GM21381 (cell line): ENCODE measurements around the gene SNRPD3.
"Not testable (repeated sequence)": the region's sequence is repeated elsewhere in the genome, so short reads cannot be mapped to it uniquely, and the experiment has no call there.

Experiments
- ATAC-seq: cut with Tn5 transposase; IDR thresholded peaks from one replicate; pipeline ENCODE4 v1.9.1; 2021; ENCODE audit warnings: mild to moderate bottlenecking, moderate library complexity; ENCODE audit not compliant: unreplicated experiment

SNRPD3 gene

GRCh38 chr22:24590596-24591173, 34.9 kb downstream of the SNRPD3 start:
- ATAC-seq, result no peak

DNA sequence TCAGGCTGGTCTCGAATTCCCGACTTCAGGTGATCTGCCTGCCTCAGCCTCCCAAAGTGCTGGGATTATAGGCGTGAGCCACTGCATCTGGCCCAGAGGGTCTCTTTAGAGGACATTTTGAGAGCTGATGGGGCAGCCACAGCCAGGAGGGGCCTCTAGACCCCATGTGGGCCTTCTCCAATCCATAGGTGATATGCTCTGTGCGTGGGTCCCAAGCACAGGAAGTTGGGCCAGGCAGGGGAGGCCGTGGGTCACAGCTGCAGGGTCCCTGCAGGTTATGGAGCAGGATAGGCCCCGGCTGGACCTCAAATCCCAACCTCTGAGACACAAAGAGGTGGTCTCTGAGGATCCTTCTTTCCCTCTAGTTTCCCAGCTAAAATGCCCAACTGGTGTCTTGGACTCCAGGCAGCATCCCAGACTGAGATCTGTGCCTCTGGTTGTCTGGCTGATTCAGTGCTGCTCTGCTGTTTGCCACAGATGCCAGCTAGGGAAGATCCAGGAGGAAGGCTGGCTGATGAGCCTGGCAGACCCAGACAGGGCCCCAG, 35.6 kb downstream of the SNRPD3 start:
- no peak for ATAC-seq

DNA sequence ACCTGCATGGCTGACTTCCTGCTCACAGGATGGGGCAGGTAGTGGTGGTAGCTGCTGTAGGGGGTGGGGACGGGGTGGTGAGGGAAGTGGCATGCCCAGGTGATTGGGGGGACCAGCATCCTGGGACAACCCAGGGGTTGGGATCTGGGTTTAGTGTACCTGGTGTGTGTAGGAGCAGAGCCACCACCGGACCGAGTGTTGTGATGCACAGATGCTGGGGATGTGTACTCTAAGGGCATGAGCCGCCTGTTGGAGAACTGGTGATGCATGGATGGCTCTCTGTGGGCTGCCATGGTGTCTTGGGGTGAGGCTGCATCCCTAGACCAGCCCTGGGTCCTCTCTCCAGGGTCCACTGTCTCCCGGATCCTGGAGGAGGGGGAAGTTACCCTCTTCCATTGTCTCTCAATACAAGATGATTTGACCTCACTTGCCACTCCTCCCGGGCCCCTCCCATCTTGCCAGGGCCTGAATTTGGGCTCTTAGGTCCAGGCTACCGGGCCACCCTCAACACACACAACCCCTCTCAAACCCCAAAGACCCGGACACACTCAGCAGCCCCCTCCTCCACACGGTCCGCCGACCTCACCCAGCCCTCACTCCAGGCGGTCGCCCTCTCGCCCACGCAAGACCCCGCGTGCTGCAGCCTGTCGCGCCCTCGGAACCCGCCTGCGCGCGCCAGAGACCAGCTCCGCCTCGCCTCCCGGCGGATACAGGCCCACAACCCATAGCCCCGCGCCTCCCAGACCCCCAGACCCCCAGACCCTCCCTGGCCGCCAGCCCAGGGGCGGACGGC, 36.5 kb downstream of the SNRPD3 start:
- ATAC-seq, result no peak

- no peak for ATAC-seq
Measured at GRCh38 chr22:24592851-24593558, 37.2 kb downstream of the SNRPD3 start, which contains the start of gene LRRC75B. LRRC75B (minus strand) TSS chr22:24593073; CDS start chr22:24593039, 34 bp downstream.

GRCh38 chr22:24593559-24593835, 37.7 kb downstream of the SNRPD3 start:
- ATAC-seq, result not testable (repeated sequence)

GRCh38 chr22:24593836-24594568, 38.2 kb downstream of the SNRPD3 start:
- ATAC-seq, result no peak

GRCh38 chr22:24594569-24595120, 38.8 kb downstream of the SNRPD3 start:
- ATAC-seq, result no peak

DNA sequence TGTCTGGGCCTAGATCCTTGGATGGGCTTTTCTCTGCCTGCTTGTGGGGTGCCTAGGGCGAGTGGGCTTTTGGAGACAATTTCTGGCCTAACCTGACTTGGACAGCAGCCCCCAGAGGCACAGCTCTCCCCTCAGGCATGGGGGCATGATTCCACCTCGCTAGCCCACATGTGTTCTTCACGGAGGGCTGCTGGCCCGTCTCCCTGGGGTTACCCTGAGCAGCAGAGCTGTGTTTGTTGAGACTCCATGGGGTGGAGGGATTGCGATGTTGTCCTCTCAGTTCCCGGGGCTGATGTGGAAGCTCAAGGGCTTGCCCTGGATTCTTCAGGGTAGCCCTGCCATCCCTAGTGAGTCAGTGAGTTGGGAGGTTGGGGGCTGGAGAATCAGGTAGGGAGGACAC, 39.4 kb downstream of the SNRPD3 start:
- no peak for ATAC-seq

DNA sequence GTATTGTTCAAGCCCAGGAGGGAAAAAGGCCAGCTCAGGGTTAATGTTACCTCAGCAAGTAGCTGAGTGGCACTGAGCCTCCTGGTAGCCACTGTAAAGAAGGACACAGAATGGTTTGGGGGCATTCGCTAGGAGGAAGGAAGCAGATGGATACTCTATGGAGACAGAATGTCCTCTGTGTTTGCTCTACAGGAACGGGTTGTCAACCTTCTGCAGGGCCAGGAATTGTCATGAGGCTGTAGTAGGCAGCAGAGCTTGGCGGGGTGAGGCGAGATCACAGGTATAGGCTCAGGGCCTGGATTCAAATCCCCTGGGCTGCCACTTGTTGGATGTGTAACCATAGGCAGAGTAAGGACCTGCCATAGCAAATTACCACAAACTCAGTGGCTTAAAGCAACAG, 40.1 kb downstream of the SNRPD3 start:
- no peak for ATAC-seq

DNA sequence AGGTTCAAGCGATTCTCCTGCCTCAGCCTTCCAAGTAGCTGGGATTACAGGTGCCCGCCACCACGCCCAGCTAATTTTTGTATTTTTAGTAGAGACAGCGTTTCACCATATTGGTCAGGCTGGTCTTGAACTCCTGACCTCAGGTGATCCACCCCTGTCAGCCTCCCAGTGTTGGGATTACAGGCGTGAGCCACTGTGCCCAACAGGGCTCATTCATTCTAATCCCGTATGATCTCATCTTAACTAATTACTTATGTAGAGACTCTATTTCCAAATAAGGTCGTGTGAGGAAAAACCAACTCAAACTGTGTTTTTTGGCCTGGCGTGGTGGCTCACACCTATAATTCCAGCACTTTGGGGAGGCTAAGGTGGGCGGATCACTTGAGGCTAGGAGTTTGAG, 41.3 kb downstream of the SNRPD3 start:
- not testable (repeated sequence) for ATAC-seq

- no peak for ATAC-seq
Measured at GRCh38 chr22:24599514-24599913, 43.7 kb downstream of the SNRPD3 start.

DNA sequence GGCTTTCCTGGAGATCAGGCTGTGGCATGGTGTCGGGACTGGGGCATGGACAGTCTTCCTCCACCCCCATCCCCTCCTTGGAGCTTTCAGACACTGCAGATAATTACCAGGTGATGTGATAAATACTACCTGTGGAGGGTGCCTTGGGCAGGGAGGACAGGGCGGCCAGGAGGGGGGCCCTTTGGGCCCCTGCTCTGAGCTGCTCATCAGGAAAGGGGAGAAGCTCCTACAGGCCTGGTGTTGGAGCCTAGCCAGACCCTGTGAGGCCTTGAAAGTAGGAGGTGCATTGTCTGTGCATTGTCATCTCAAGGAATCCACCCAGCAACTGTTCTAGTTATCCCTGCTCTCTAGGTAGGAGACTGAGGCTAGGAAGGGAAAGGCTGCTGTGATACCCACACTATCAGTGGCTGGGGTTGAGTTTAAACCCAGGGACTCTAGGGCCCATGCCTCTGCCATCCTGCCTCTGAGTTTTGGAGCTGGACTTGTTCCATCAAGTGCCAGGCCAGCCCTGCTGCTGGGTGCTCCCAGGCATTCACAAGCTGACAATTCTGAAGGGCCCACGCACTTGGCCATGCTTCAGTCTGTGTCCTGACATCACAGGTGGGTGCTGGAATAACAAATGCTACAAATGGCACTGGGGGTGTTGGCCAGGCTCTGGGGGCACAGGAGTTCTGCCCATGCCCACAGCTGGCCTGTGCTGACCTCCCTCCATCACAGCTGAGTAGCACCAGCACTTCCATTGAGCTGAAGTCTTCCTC, 44.3 kb downstream of the SNRPD3 start:
- not testable (repeated sequence) for ATAC-seq

- ATAC-seq, result no peak
Measured at GRCh38 chr22:24601217-24602104, 45.7 kb downstream of the SNRPD3 start.

- ATAC-seq, result not testable (repeated sequence)
Measured at GRCh38 chr22:24602105-24602749, 46.4 kb downstream of the SNRPD3 start.

DNA sequence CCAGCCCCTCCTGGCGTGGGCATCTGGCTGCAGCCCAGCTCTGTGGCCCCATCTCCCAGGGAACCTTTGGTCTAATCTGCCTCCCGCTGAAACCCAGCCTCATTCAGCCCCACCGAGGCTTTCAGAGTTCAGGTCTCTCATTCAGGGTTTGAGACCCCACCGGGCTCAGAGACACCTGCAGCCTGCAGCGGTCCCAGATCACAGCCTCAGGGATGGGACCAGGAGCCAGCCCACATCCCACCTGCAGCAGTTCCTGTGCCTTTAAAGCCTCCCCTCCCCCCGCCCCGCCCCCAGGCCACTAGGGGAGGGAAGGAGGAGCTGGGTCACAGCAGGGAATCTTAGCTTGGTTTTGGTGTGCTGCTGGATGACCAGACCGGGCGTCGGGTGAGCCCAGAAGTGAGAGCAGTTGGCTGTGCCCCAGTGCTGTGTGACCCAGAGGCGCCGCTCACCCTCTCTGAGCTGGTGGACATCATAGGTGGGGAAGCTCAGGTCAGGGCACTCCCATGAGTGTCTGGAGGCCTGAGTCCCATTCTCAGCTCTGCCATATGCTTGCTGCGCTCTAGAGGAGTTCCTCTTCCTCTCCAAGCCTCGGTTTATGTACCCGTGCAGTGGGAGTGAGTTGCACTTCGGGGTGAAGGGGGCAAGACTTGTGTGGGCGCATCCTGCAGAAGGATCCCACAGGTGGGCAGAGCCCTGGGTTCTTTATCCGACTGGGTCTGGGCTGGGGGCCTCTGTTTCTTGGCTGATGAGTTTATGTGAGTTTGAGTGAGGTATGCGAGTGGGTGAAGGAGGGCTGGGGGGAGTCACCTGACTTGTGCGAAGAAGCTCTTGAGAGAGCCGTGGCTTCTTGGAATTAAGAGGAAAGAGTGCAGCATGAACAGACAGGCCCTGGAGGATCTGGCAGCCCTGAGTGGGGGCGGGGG, 47.3 kb downstream of the SNRPD3 start, which contains the start of gene GGT1:
Gene GGT1 (plus strand): TSS at position 347 of the 923 bp plus-strand sequence. CDS start 7,889 bp downstream, outside the sequence.
- not testable (repeated sequence) for ATAC-seq

DNA sequence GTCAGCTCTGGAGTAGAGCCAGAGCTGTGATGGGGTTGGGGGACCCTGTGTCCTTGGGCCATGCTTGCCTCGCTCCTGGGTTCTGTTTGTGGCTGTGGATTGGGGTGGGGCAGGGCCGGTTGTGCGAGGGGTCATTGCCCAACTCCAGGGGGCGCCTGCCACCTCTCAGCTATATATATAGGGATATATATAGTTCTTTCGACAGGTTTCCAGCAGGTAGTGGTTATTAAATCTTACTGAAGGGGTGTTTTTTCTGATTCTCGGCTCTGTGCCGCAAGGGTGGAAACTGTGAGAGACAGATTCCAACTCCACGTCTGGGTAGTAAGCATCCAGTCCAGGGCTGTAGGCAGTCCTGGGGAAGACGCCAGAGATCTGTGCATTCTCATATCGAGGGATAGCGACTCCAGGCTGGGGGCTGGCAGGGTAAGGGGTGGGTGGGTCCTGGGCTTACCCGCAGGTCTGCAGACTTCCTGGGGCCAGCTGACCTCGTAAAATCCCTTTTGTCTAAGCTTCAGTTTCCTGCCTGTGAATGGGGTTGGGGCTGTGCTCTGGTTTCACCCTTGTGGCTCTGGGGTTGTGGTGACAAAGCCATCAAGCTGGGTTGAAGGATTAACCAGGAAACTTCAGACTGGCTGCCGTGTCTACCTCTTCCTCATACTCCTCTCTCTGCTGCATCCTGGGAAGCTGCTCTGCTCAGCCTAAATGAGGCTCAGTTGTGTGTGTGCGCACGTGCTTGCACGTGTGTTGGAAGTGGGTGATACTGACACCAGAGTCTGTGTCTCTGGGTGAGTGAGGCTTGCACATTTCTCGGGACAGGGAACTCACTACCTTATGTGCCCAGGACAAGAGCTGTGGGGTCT, 48.2 kb downstream of the SNRPD3 start:
- not testable (repeated sequence) for ATAC-seq
